Prostate gland (tissue), 2 donors: ENCODE measurements around the gene ASB15.

Experiments used
- POLR2A ChIP-seq: fragments of 450-650 bp; IDR thresholded peaks from one replicate; pipeline ENCODE4 v1.6.1; 2016; ENCODE audit warnings: antibody characterized with exemption, mild to moderate bottlenecking
- POLR2AphosphoS5 ChIP-seq: sonication (generic); formaldehyde crosslinking; IDR thresholded peaks from one replicate; pipeline ENCODE4 v1.6.1; 2017; ENCODE audit warnings: antibody characterized with exemption
- TF ChIP-seq, protein P1 (sequence below), 4 experiments: fragments of 200-600 bp in 2 of 4; fragments of 450-650 bp in 2 of 4; sonication (generic) in 2 of 4; IDR thresholded peaks; 1 replicate in 3 of 4; 2 replicates in 1 of 4; pipeline ENCODE4 v1.5.1; 2016 to 2019; ENCODE audit warnings: antibody characterized with exemption in 4 of 4, mild to moderate bottlenecking in 2 of 4, moderate library complexity in 2 of 4

DNA sequence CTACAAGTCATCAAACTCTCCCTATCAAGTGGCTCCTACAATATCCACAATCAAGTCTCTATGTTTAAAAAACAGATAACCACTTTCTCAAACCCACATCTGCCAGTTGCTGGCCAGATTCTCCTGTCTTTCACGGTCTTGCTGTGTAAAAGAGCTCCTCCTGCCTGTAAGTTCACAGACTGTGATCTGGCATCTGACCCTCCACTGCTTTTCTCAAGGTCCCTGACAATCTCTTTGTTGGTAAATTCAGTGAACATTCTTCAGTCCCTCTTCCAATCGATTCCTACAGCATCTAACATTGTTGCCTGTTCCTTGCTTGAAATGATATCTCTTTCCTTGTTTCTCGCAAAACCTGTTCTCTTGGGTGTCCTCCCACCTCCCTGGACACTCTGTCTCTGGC is 35.6 kb downstream of the ASB15 start:
- TF ChIP-seq, protein P1, sequence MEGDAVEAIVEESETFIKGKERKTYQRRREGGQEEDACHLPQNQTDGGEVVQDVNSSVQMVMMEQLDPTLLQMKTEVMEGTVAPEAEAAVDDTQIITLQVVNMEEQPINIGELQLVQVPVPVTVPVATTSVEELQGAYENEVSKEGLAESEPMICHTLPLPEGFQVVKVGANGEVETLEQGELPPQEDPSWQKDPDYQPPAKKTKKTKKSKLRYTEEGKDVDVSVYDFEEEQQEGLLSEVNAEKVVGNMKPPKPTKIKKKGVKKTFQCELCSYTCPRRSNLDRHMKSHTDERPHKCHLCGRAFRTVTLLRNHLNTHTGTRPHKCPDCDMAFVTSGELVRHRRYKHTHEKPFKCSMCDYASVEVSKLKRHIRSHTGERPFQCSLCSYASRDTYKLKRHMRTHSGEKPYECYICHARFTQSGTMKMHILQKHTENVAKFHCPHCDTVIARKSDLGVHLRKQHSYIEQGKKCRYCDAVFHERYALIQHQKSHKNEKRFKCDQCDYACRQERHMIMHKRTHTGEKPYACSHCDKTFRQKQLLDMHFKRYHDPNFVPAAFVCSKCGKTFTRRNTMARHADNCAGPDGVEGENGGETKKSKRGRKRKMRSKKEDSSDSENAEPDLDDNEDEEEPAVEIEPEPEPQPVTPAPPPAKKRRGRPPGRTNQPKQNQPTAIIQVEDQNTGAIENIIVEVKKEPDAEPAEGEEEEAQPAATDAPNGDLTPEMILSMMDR (IDR thresholded peaks at IDR 0.05) = no peak
- TF ChIP-seq POLR2AphosphoS5 = no peak
- no peak for TF ChIP-seq POLR2A
